ENCODE data around the gene RFX4. TPM values are rescaled to one million over a fixed set of nuclear protein-coding genes. Genes with fewer than 3 reads are reported as not detected.

RFX4 gene
- total RNA-seq, 4 donors from 2014 or later = not detected

GRCh38 chr12:106580671-106581508 lies 1.9 kb upstream of the RFX4 start:
- Histone ChIP-seq H3K4me1 (peaks cover 7 to 32% of the 10 kb centered on the region in 2 donors), H3K36me3 (no peaks in the 10 kb centered on the region), H3K27me3 (peaks cover 71 to 80% (median 71%) of the 10 kb centered on the region in 3 donors), H3K4me3 (peak overlapping the region; percentile 32 to 55 (median 43)), H3K9me3 (no peaks in the 10 kb centered on the region), H3K27ac (no peak overlapping the region)
- TF ChIP-seq CTCF (IDR thresholded peaks at IDR 0.05 in 4 of 5, conservative IDR thresholded peaks at IDR 0.05 in 1 of 5) (no peak), POLR2A (IDR thresholded peaks at IDR 0.05) (no peak)
- intact Hi-C loops (cut with DNase I; ENCODE audit: low total_unique reads) = no loop called here
- in situ Hi-C loops (cut with MboI; ENCODE audit: low sequenced_read_pairs in 4 of 4) = no loop called here
- no peak for ATAC-seq
- no peak for DNase-seq

- intact Hi-C loops (cut with DNase I; ENCODE audit: low total_unique reads) (no loop called here), in situ Hi-C loops (cut with MboI; ENCODE audit: low sequenced_read_pairs in 4 of 4) (no loop called here)
- DNase-seq = no peak
- peaks cover 77 to 88% (median 78%) of the 10 kb centered on the region in 3 donors for H3K27me3 ChIP-seq
- no peak overlapping the region for H3K27ac ChIP-seq
- H3K4me3 ChIP-seq = peak overlapping the region; percentile 32 to 55 (median 43)
- TF ChIP-seq CTCF (IDR thresholded peaks at IDR 0.05 in 4 of 5, conservative IDR thresholded peaks at IDR 0.05 in 1 of 5) = no peak
- no peak for TF ChIP-seq POLR2A (IDR thresholded peaks at IDR 0.05)
- H3K36me3 ChIP-seq = no peaks in the 10 kb centered on the region
- no peak for ATAC-seq
- H3K9me3 ChIP-seq = no peaks in the 10 kb centered on the region
- H3K4me1 ChIP-seq = peaks cover 7 to 36% of the 10 kb centered on the region in 2 donors
These were observed 1.1 kb upstream of the RFX4 start for GRCh38 chr12:106581543-106582248.

- in situ Hi-C loops (cut with MboI; ENCODE audit: low sequenced_read_pairs in 4 of 4) = no loop called here
- ATAC-seq (no peak), DNase-seq (no peak)
- TF ChIP-seq POLR2A (IDR thresholded peaks at IDR 0.05) = no peak
- TF ChIP-seq CTCF (IDR thresholded peaks at IDR 0.05 in 4 of 5, conservative IDR thresholded peaks at IDR 0.05 in 1 of 5) = no peak
- H3K27ac ChIP-seq = no peak overlapping the region
- peaks cover 78 to 93% (median 82%) of the 10 kb centered on the region in 3 donors for H3K27me3 ChIP-seq
- no peaks in the 10 kb centered on the region for H3K36me3 ChIP-seq
- H3K9me3 ChIP-seq = no peaks in the 10 kb centered on the region
- peak overlapping the region; percentile 42 to 55 (median 46) for H3K4me3 ChIP-seq
- intact Hi-C loops (cut with DNase I; ENCODE audit: low total_unique reads) = no loop called here
- peaks cover 7 to 41% of the 10 kb centered on the region in 2 donors for H3K4me1 ChIP-seq
These were observed 584 bp upstream of the RFX4 start for GRCh38 chr12:106582249-106582591.

- in situ Hi-C loops (cut with MboI; ENCODE audit: low sequenced_read_pairs in 4 of 4) = no loop called here
- Histone ChIP-seq H3K27ac (no peak overlapping the region), H3K36me3 (no peaks in the 10 kb centered on the region), H3K4me3 (peak overlapping the region; percentile 42 to 55 (median 46)), H3K4me1 (peaks cover 7 to 44% of the 10 kb centered on the region in 2 donors), H3K9me3 (no peaks in the 10 kb centered on the region), H3K27me3 (peaks cover 82 to 95% (median 94%) of the 10 kb centered on the region in 3 donors)
- DNase-seq = no peak
- no peak for TF ChIP-seq POLR2A (IDR thresholded peaks at IDR 0.05)
- intact Hi-C loops (cut with DNase I; ENCODE audit: low total_unique reads) = no loop called here
- no peak for ATAC-seq
These were observed 669 bp downstream of the RFX4 start for GRCh38 chr12:106583242-106584103.

Measured in gastrocnemius medialis (tissue), 4 donors.